HG02970 (cell line): ENCODE measurements around the gene LRRK1.

ENCODE experiments used
- ATAC-seq: cut with Tn5 transposase; IDR thresholded peaks from one replicate; pipeline ENCODE4 v1.9.1; 2021; ENCODE audit warnings: mild to moderate bottlenecking, moderate library complexity, moderate number of reproducible peaks; ENCODE audit not compliant: unreplicated experiment, low FRiP score

The LRRK1 gene

GRCh38 chr15:100890051-100890720 is 29.0 kb upstream of the LRRK1 start:
- ATAC-seq: no peak

- no peak for ATAC-seq
Observed at GRCh38 chr15:100890850-100891249, 28.3 kb upstream of the LRRK1 start.

GRCh38 chr15:100891307-100892012 is 27.7 kb upstream of the LRRK1 start:
- no peak for ATAC-seq

- no peak for ATAC-seq
Observed at GRCh38 chr15:100892013-100892355, 27.2 kb upstream of the LRRK1 start.

GRCh38 chr15:100893261-100893963 is 25.7 kb upstream of the LRRK1 start:
- ATAC-seq: no peak

GRCh38 chr15:100893964-100894295 is 25.2 kb upstream of the LRRK1 start:
- ATAC-seq: no peak

- ATAC-seq: no peak
Observed at GRCh38 chr15:100895721-100896120, 23.4 kb upstream of the LRRK1 start.

- ATAC-seq: no peak
Observed at GRCh38 chr15:100897221-100898151, 21.7 kb upstream of the LRRK1 start.

GRCh38 chr15:100898152-100898490 is 21.0 kb upstream of the LRRK1 start:
- ATAC-seq: no peak

- ATAC-seq: no peak
Observed at GRCh38 chr15:100898661-100899462, 20.3 kb upstream of the LRRK1 start.

- ATAC-seq: no peak
Observed at GRCh38 chr15:100899601-100900000, 19.6 kb upstream of the LRRK1 start.

GRCh38 chr15:100900136-100900794 is 18.9 kb upstream of the LRRK1 start:
- ATAC-seq: no peak

GRCh38 chr15:100900795-100901169 is 18.4 kb upstream of the LRRK1 start:
- no peak for ATAC-seq

- no peak for ATAC-seq
Observed at GRCh38 chr15:100901296-100901695, 17.9 kb upstream of the LRRK1 start.

- no peak for ATAC-seq
Observed at GRCh38 chr15:100901702-100902435, 17.3 kb upstream of the LRRK1 start.

- no peak for ATAC-seq
Observed at GRCh38 chr15:100902436-100903167, 16.6 kb upstream of the LRRK1 start.

GRCh38 chr15:100903168-100903554 is 16.0 kb upstream of the LRRK1 start:
- ATAC-seq: no peak

- no peak for ATAC-seq
Observed at GRCh38 chr15:100905850-100906249, 13.3 kb upstream of the LRRK1 start.
